GM19463 (cell line): Measurements from ENCODE around the gene KRTAP10-1.

ENCODE experiments used
- ATAC-seq: cut with Tn5 transposase; IDR thresholded peaks from one replicate; pipeline ENCODE4 v1.9.1; 2021; ENCODE audit warnings: mild to moderate bottlenecking, moderate library complexity; ENCODE audit not compliant: unreplicated experiment

KRTAP10-1 gene

GRCh38 chr21:44490405-44490804 is 49.6 kb downstream of the KRTAP10-1 start:
- no peak for ATAC-seq

- no peak for ATAC-seq
Measured at GRCh38 chr21:44489962-44490361, 50.0 kb downstream of the KRTAP10-1 start.
